ENCODE data around the gene A2ML1.
"Not testable (repeated sequence)": the region's sequence is repeated elsewhere in the genome, so short reads cannot be mapped to it uniquely, and the experiment has no call there.

Gene A2ML1

GRCh38 chr12:8813572-8814357, 8.7 kb upstream of the A2ML1 start:
- TF ChIP-seq CTCF (IDR thresholded peaks at IDR 0.05; ENCODE audit: low read depth, low read length, missing control alignments) = no peak
- no peak for DNase-seq (ENCODE audit: extremely low read depth, low read depth)
- no peak overlapping the region for H3K4me3 ChIP-seq (replicated peaks; ENCODE audit: low read depth, low read length)

DNA sequence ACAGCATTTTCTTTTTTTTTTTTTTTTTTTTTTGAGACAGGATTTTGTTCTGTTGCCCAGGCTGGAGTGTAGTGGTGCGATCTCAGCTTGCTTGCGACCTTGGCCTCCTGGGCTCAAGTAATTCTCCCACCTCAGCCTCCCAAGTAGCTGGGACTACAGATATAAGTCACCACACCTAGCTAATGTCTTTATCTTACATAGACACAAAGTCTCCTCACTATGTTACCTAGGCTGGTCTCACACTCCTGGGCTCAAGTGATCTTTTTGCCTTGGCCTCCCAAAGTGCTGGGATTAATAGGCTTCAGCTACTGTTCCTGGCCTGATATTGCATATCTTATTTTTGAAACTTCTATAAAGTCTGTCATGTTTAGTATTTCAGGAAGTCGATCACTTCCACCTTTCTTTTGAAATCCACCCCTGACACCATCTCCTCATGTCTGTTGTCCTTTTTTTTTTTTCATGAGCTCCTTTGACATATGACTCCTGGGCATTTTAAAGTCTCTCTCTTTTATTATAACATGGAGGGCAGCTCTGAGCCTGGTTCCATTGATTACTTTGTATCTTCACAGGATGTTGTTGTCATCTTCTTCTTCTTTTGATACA, 5.9 kb upstream of the A2ML1 start:
- no peak for DNase-seq (ENCODE audit: extremely low read depth, low read depth)
- no peak overlapping the region for H3K4me3 ChIP-seq (replicated peaks; ENCODE audit: low read depth, low read length)
- TF ChIP-seq CTCF (IDR thresholded peaks at IDR 0.05; ENCODE audit: low read depth, low read length, missing control alignments) = no peak

GRCh38 chr12:8817856-8818255, 4.6 kb upstream of the A2ML1 start:
- no peak overlapping the region for H3K4me3 ChIP-seq (replicated peaks; ENCODE audit: low read depth, low read length)
- TF ChIP-seq CTCF (IDR thresholded peaks at IDR 0.05; ENCODE audit: low read depth, low read length, missing control alignments) = no peak
- no peak for DNase-seq (ENCODE audit: extremely low read depth, low read depth)

- no peak for DNase-seq (ENCODE audit: extremely low read depth, low read depth)
- H3K4me3 ChIP-seq (replicated peaks; ENCODE audit: low read depth, low read length) = no peak overlapping the region
- TF ChIP-seq CTCF (IDR thresholded peaks at IDR 0.05; ENCODE audit: low read depth, low read length, missing control alignments) = no peak
Measured at GRCh38 chr12:8818526-8818925, 3.9 kb upstream of the A2ML1 start.

GRCh38 chr12:8819666-8819980, 2.8 kb upstream of the A2ML1 start:
- no peak overlapping the region for H3K4me3 ChIP-seq (replicated peaks; ENCODE audit: low read depth, low read length)
- no peak for DNase-seq (ENCODE audit: extremely low read depth, low read depth)
- no peak for TF ChIP-seq CTCF (IDR thresholded peaks at IDR 0.05; ENCODE audit: low read depth, low read length, missing control alignments)

- H3K4me3 ChIP-seq (replicated peaks; ENCODE audit: low read depth, low read length); DNase-seq (ENCODE audit: extremely low read depth, low read depth): not testable (repeated sequence)
Measured at GRCh38 chr12:8820676-8821407, 1.6 kb upstream of the A2ML1 start.

DNA sequence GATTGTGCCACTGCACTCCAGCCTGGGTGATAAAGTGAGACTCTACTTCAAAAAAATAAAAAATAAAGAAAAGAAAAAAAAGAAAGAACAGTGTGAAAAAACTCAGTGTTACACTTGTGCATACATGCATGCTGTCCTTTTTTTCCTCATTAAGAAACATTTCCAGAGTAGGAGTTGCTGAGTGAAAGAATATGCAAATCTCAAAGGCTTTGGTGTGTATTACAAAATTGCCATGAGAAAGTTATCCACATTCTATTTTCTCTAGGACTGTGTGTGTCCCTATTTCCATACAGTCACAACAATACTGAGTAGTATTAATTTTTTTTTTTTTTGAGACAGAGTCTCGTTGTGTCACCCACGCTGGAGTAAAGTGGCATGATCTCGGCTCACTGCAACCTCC, 830 bp upstream of the A2ML1 start:
- no peak overlapping the region for H3K4me3 ChIP-seq (replicated peaks; ENCODE audit: low read depth, low read length)
- DNase-seq (ENCODE audit: extremely low read depth, low read depth) = no peak
- no peak for TF ChIP-seq CTCF (IDR thresholded peaks at IDR 0.05; ENCODE audit: low read depth, low read length, missing control alignments)
